Adrenal gland (tissue), 5 donors: ENCODE results near the gene FSTL1.

Experiments
- POLR2A ChIP-seq, 2 donors: fragments of 450-650 bp; IDR thresholded peaks; one replicate each; pipeline ENCODE4 v1.6.1; 2017; ENCODE audit warnings: antibody characterized with exemption in 2 of 2, mild to moderate bottlenecking in 2 of 2, moderate library complexity in 1 of 2
- TF ChIP-seq, protein P1 (sequence below), 6 experiments: fragments of 450-650 bp in 4 of 6; fragments of 200-600 bp in 2 of 6; sonication (generic) in 1 of 6; IDR thresholded peaks; 1 replicate in 5 of 6; 2 replicates in 1 of 6; pipeline versions ENCODE4 v1.5.1 to v1.8.0; 2016 to 2021; ENCODE audit warnings: antibody characterized with exemption in 6 of 6, mild to moderate bottlenecking in 2 of 6, moderate library complexity in 1 of 6
- donor health status: DM: no; HTN: no; CAD: no.

DNA sequence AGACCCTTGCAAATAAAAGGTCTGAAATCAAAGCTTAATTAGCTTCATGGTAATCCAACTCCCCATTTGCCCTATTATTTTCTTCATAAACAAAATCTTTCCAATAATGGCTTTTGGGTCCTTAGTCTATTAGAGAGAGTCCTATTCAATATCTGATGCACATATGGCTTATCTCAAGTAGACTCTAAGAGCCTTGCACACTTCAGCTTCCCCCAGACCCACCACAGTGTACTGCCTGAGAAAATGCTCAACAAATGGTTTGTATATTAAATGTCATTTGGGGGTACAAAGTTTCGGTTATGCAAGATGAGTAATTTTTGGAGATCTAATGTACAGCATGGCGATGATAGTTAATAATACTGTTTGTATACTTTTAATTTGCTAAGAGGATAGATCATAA is 28.9 kb downstream of the FSTL1 start:
- TF ChIP-seq, protein P1, sequence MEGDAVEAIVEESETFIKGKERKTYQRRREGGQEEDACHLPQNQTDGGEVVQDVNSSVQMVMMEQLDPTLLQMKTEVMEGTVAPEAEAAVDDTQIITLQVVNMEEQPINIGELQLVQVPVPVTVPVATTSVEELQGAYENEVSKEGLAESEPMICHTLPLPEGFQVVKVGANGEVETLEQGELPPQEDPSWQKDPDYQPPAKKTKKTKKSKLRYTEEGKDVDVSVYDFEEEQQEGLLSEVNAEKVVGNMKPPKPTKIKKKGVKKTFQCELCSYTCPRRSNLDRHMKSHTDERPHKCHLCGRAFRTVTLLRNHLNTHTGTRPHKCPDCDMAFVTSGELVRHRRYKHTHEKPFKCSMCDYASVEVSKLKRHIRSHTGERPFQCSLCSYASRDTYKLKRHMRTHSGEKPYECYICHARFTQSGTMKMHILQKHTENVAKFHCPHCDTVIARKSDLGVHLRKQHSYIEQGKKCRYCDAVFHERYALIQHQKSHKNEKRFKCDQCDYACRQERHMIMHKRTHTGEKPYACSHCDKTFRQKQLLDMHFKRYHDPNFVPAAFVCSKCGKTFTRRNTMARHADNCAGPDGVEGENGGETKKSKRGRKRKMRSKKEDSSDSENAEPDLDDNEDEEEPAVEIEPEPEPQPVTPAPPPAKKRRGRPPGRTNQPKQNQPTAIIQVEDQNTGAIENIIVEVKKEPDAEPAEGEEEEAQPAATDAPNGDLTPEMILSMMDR (IDR thresholded peaks at IDR 0.05): no peak
- no peak for TF ChIP-seq POLR2A (IDR thresholded peaks at IDR 0.05)
